Ovary (tissue), 9 donors: Measurements from ENCODE around the gene ARL2. TPM values are rescaled to one million over a fixed set of nuclear protein-coding genes. Genes with fewer than 3 reads are reported as not detected.

Experiments used
- DNase-seq, 5 donors: peaks; one replicate each; pipeline ENCODE4 v3.0.0-alpha.2; 2019 to 2020
- H3K27ac ChIP-seq, 2 donors: fragments of 200-600 bp; one replicate each; pipeline versions ENCODE4 v1.5.1 to v1.8.0; 2019 to 2022
- H3K27me3 ChIP-seq: fragments of 200-600 bp; one replicate; pipeline ENCODE4 v1.8.0; 2022
- H3K36me3 ChIP-seq: fragments of 200-600 bp; sonication (generic); one replicate; pipeline ENCODE4 v1.5.1; 2019
- H3K4me1 ChIP-seq: one replicate; pipeline ENCODE4 v1.8.1; 2013; ENCODE audit warnings: mild to moderate bottlenecking, moderate library complexity; ENCODE audit not compliant: insufficient read depth
- H3K4me3 ChIP-seq: fragments of 200-600 bp; sonication (generic); one replicate; pipeline ENCODE4 v1.5.1; 2017
- H3K9me3 ChIP-seq, 2 donors: fragments of 200-600 bp in 1 of 2; sonication (generic) in 1 of 2; one replicate each; pipeline versions ENCODE4 v1.5.1 to v1.8.1; 2013 to 2019; ENCODE audit warnings: mild to moderate bottlenecking in 1 of 2, moderate library complexity in 1 of 2
- EP300 ChIP-seq: sonication (generic); formaldehyde crosslinking; IDR thresholded peaks from one replicate; pipeline ENCODE4 v1.6.1; 2017; ENCODE audit warnings: antibody characterized with exemption
- POLR2A ChIP-seq: fragments of 450-650 bp; IDR thresholded peaks from one replicate; pipeline ENCODE4 v1.6.1; 2017; ENCODE audit warnings: antibody characterized with exemption, mild to moderate bottlenecking, moderate library complexity
- WGBS, 3 donors: extraction: QIAGEN DNeasy Blood & Tissue Kit in 1 of 3; methylation state at CpG; one replicate each; pipeline versions ENCODE4 v1.1.5 to v1.1.7; 2013 to 2017; 5-methylcytosine and 5-hydroxymethylcytosine counted together
- intact Hi-C, 4 donors: fragments of 100-400 bp; cut with DNase I; formaldehyde crosslinking; loops; one replicate each; pipeline versions ENCODE4 v1.11.0 to v1.15.1; 2022 to 2023
- polyA plus RNA-seq, 2 donors: library from polyadenylated mRNA; stranded (reverse); fragments of 200-250 nt in 1 of 2; fragments of 350-450 nt in 1 of 2; fragmentation: Illumina TruSeq in 1 of 2; extraction: RNeasy Lipid Tissue Mini Kit (QIAGEN cat#74804) in 1 of 2; gene quantifications; one replicate each; pipeline ENCODE4 v1.2.3, GENCODE V29; 2013 to 2014
- total RNA-seq, 7 donors: library from RNA; depleted of rRNA in 2 of 7; stranded (reverse); fragments of >200 nt in 2 of 7; fragmentation: NEBNext Ultra II Directional in 3 of 7; extraction: Animal tissue kit (Norgen Biotek cat#: 25700) in 3 of 7; gene quantifications; one replicate each; pipeline versions ENCODE4 v1.1.0 to v1.2.4, GENCODE V29; 2016 to 2023
- TF ChIP-seq, protein P1 (sequence below), 3 donors: fragments of 450-650 bp in 2 of 3; fragments of 200-600 bp in 1 of 3; IDR thresholded peaks; one replicate each; pipeline versions ENCODE4 v1.5.1 to v1.8.0; 2016 to 2022; ENCODE audit warnings: antibody characterized with exemption in 3 of 3, mild to moderate bottlenecking in 1 of 3
- donor health status: DM: no; HTN: no; CAD: no; lungs with moderate emphysema.
- donor health status: DM: no; HTN: no; CAD: no.
- donor health status: Bipolar disorder and iron deficiency.
- donor health status: DM: yes; HTN: yes; CAD: no.
- donor health status: DM: no; HTN: no; CAD: no.
- donor health status: DM: yes; HTN: yes; CAD: no.

ARL2 gene
- total and polyA plus RNA-seq, 9 donors: 60.9 to 147 (median 99.7) TPM

DNA sequence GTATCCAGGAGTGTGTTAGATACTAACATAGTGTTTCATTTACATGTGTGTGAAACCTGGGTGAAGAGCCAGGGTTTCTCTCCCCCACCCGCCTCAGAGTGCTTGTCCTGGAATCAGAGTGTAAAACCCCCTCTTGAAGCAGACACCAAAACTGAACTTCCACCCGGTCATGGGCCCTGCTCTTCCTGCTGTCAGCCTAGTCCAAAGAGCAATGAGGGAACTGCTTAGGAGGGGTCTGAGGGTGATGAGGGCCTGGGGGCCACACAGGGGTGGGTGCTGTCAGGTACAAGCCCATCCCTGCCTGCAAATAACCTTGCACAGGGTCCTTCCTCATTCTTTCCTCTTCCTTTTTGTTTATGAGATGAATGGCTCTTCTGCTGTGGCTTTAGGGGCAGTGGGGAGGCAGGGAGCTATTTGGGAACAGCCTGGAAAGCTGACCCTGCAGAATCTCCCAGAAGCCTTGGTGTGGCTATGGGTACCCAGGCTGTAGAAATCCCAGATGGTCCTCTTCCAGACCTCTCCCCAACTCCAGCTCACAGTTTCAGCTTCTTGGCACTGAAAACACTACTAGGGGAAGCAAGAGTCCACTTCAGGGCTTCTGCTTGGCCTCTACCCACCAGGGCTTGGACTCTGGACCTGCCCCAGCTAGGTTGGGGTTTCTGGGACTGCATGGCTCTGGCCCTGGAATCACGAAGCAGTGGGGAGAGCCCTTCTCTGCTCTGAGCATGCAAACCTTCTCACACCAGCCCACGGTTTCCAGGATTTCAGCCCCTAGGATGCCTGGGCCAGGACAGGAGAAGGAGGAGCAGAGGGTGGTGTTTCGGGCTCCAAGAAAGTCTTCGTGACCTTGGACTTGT lies 25.7 kb upstream of the ARL2 start:
- DNase-seq: no peak
- Histone ChIP-seq H3K4me1 (no peaks in the 10 kb centered on the region), H3K27ac (no peak overlapping the region), H3K36me3 (no peaks in the 10 kb centered on the region), H3K9me3 (no peaks in the 10 kb centered on the region), H3K27me3 (no peaks in the 10 kb centered on the region), H3K4me3 (no peak overlapping the region)
- TF ChIP-seq POLR2A (no peak), EP300 (no peak)
- TF ChIP-seq, protein P1, sequence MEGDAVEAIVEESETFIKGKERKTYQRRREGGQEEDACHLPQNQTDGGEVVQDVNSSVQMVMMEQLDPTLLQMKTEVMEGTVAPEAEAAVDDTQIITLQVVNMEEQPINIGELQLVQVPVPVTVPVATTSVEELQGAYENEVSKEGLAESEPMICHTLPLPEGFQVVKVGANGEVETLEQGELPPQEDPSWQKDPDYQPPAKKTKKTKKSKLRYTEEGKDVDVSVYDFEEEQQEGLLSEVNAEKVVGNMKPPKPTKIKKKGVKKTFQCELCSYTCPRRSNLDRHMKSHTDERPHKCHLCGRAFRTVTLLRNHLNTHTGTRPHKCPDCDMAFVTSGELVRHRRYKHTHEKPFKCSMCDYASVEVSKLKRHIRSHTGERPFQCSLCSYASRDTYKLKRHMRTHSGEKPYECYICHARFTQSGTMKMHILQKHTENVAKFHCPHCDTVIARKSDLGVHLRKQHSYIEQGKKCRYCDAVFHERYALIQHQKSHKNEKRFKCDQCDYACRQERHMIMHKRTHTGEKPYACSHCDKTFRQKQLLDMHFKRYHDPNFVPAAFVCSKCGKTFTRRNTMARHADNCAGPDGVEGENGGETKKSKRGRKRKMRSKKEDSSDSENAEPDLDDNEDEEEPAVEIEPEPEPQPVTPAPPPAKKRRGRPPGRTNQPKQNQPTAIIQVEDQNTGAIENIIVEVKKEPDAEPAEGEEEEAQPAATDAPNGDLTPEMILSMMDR (IDR thresholded peaks at IDR 0.05): no peak
- 72 to 78% (median 74%) methylated on average over 6 of the region's 6 CpGs for WGBS, 3 donors
- intact Hi-C loops: loop anchor here in 1 of 4 donors (10.0 kb wide), 1 partner anchor 53 kb away; the partner anchor contains the start of gene GPHA2

- no peaks in the 10 kb centered on the region for H3K36me3 ChIP-seq
- no peak overlapping the region for H3K27ac ChIP-seq
- no peaks in the 10 kb centered on the region for H3K4me1 ChIP-seq
- no peak overlapping the region for H3K4me3 ChIP-seq
- no peaks in the 10 kb centered on the region for H3K9me3 ChIP-seq
- intact Hi-C loops: loop anchor here in 1 of 4 donors (10.0 kb wide), 1 partner anchor 55 kb away; the partner anchor contains the start of gene GPHA2
- no peak for DNase-seq
- no peaks in the 10 kb centered on the region for H3K27me3 ChIP-seq
- TF ChIP-seq, protein P1 (IDR thresholded peaks at IDR 0.05): no peak
- WGBS, 3 donors: 86 to 88% (median 87%) methylated on average over 13 of the region's 13 CpGs
Observed at GRCh38 chr11:64989416-64989815, 24.5 kb upstream of the ARL2 start.

- Histone ChIP-seq H3K27me3 (no peaks in the 10 kb centered on the region), H3K27ac (no peak overlapping the region), H3K4me1 (no peaks in the 10 kb centered on the region), H3K9me3 (no peaks in the 10 kb centered on the region), H3K36me3 (no peaks in the 10 kb centered on the region), H3K4me3 (no peak overlapping the region)
- 36 to 42% (median 39%) methylated on average over 15 of the region's 15 CpGs for WGBS, 3 donors
- DNase-seq: no peak
- TF ChIP-seq POLR2A: no peak
- TF ChIP-seq EP300: no peak
- TF ChIP-seq, protein P1 (IDR thresholded peaks at IDR 0.05): no peak
- intact Hi-C loops: no loop called here
Observed at GRCh38 chr11:64990222-64990923, 23.6 kb upstream of the ARL2 start.

DNA sequence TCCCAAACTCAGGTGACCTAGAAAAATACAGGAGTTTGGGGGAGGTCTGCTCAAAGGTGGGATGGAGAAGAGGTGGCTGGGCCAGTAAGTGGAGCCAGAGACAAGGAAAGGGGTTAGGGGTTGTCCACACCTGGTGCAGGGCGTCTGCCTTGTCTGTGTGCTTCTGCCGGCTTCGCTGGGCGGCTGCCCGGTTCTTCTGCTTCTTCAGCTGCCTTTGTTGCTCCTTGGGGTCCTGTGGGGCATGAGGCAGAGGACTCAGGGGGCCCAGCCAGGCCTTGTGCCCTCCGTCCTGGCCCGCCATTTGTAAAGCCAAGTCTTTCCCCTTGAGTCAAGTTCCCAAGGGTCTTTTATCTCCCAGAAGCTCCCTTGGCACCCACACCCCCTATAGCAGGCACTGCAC lies 19.6 kb upstream of the ARL2 start:
- H3K27me3 ChIP-seq: no peaks in the 10 kb centered on the region
- peaks cover 5% of the 10 kb centered on the region for H3K4me1 ChIP-seq
- TF ChIP-seq EP300: no peak
- TF ChIP-seq, protein P1 (IDR thresholded peaks at IDR 0.05): no peak
- no peak for TF ChIP-seq POLR2A
- no peaks in the 10 kb centered on the region for H3K36me3 ChIP-seq
- no peaks in the 10 kb centered on the region for H3K9me3 ChIP-seq
- no peak overlapping the region for H3K4me3 ChIP-seq
- intact Hi-C loops: no loop called here
- no peak overlapping the region for H3K27ac ChIP-seq
- no peak for DNase-seq
- 88 to 92% (median 91%) methylated on average over 7 of the region's 7 CpGs for WGBS, 3 donors
